COLO829 (cell line): Measurements from ENCODE around the gene KRTAP10-9.
"Not testable (repeated sequence)": the region's sequence is repeated elsewhere in the genome, so short reads cannot be mapped to it uniquely, and the experiment has no call there.

Experiments used
- DNase-seq: peaks from one replicate; pipeline ENCODE4 v3.0.0; 2012; ENCODE audit warnings: low spot score

Gene KRTAP10-9

DNA sequence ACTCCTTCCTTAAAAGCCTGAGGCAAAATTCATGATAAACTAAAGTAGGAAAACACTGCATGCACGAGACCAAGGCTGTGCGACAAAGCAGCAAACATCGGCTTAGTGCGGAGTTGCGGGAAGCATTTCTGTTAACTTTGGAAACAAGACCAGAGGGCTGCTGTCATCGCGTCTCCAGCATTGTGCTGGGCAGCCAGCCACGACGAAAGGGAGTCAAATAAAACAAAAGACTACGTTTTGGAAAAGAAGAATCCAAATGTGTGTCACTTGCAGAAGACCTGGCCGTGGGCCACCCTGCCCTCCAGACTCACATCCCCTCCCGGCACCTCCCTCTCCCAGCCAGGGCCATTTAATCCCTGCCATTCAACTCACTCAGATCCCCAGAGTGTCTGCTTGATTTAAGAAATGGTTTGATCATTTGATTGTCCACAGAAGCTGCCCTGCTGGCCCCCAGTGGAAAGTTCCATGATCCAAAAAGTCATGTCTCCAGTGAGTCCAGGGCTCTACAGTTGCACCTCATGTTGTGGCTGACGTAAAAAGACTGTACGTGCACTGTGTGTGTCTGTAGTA is 16.9 kb downstream of the KRTAP10-9 start:
- DNase-seq, result no peak

DNA sequence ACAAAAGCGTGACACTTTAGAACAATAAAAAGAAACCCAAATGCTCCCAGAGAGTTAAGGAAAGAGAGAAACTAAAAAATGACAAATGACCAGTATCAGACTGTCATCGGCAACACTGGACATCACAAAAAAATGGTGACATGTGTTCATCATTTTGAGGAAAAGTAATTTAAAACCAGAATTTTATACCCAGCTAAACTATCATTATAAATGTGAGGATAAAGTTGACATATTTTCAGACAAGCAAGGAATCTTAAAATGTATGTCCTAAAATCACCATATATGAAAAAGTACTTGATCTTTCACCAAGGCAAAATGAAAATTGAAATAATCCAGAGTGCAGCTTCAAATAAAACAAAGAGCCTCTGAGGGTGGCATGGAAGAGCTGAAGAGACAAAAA is 18.0 kb downstream of the KRTAP10-9 start:
- no peak for DNase-seq

DNA sequence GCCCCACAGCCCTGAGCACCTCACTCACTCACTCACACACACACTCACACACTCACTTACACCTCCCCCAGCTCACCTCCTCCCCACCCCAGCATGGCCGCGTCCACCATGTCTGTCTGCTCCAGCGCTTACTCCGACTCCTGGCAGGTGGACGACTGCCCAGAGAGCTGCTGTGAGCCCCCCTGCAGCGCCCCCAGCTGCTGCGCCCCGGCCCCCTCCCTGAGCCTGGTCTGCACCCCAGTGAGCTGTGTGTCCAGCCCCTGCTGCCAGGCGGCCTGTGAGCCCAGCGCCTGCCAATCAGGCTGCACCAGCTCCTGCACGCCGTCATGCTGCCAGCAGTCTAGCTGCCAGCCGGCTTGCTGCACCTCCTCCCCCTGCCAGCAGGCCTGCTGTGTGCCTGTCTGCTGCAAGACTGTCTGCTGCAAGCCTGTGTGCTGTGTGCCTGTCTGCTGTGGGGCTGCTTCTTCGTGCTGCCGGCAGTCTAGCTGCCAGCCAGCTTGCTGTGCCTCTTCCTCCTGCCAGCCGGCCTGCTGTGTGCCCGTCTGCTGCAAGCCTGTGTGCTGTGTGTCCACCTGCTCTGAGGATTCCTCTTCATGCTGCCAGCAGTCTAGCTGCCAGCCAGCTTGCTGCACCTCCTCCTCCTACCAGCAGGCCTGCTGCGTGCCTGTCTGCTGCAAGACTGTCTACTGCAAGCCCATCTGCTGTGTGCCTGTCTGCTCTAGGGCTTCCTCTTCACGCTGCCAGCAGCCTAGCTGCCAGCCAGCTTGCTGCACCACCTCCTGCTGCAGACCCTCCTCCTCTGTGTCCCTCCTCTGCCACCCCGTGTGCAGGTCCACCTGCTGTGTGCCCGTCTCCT is 19.7 kb downstream of the KRTAP10-9 start, which contains the start of gene KRTAP10-11:
TSS of gene KRTAP10-11 (plus strand) at position 49 of the 856 bp plus-strand sequence. CDS start at position 94, 45 bp downstream.
- DNase-seq, result not testable (repeated sequence)

DNA sequence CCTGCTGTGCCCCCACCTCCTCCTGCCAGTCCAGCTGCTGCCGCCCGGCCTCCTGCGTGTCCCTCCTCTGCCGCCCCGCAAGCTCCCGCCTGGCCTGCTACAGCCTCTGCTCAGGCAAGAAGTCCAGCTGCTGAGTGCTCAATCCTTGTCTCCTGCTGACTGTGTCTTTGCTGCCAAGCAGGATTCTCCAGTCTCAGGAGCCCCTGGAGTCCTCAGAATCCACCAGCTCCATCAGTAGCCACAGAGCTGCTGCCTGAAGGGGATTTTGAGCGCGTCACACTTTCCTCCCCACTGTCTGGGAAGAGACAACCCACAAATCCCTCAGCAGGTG is 20.3 kb downstream of the KRTAP10-9 start:
- DNase-seq, result no peak

DNA sequence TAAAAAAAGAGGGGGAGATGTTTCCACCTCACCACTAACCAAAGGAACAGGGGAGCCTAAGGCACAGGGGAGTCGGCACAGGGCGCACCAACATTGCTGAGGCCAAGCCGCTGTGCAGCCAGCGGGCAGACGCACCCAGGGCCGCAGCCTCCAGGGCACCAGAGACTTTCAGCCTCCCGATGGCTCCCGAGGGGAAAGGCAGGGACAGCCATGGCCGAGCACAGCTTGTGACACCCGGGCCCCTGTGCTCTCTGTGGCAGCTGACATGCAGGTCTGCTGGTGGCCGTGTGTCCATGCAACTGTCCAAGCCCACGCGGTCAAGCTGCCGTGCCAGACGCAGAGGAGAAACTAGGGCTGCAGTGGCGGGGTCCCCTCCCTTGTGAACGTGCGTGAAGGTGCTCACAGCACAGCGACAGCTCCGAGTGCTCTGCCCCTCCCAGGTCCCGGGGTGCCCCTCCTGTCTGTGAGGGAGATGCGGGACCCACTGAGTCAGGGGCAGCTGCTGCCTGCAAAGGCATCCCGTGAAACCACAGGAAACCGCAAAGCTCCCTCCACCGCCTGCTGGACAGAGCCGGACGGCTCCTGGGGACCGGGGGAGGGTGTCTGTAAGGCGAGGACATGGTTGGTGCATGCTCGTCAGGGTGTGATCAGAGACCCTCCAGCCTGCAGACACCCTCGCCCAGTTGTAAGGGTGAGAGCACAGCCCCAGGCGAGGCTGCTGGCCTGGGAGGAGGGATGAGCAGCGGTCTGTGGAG is 21.8 kb downstream of the KRTAP10-9 start:
- no peak for DNase-seq

DNA sequence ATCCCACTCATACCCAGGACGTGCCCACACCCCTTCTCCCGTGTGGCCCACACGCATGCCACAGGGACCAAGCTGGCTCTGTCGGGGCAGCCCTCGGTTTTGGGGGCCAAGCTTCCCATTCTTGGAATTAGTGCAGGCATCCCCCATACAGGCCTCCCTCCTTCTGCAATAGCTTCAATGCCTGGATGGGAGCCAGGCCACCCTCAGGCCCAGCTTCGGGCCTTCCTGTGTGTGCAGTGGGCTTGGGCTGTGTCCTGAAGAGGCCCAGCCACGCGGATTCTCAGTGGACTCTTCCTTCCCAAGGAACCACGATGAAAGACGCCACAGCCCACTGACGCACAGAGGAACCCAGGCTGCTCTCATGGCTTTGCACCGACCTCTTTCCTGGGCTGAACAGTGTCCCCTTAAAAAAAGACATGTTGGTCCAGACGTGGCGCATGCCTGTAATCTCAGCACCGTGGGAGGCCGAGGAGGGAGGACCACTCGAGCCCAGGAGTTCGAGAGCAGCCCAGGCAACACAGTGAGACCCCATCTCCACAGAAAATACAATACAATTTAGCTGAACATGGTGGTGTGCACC is 22.7 kb downstream of the KRTAP10-9 start:
- no peak for DNase-seq

DNA sequence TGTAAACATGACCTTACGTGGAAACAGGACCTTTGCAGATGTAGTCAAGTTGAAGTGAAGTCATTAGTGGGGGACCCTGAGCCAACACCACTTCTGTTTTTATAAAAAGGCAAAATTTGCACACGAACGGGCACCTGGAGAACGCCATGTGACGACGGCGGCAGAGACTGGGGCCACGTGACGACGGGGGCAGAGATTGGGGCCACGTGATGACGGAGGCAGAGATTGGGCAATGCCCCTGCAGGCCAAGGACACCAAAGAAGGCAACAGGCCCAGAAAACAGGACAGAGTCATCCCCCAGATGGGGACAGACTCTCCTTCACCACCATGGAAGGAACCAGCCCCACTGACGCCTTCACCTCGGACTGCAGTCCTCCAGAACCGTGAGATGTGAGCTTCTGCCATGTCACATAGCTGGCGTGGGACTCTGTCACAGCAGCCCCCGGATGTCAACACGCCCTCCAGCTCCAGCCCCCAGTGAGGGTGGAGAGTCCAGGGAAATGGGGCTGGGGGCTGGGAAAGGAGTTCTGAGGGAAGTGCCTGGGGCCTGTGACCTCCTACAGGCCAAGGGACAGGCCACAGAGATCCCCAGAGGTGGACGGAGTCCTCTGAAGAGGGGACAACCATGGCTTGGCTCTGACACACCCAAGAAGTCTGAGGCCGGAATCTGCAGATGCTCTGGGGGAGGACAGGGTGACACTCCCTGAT is 23.5 kb downstream of the KRTAP10-9 start:
- DNase-seq, result no peak

DNA sequence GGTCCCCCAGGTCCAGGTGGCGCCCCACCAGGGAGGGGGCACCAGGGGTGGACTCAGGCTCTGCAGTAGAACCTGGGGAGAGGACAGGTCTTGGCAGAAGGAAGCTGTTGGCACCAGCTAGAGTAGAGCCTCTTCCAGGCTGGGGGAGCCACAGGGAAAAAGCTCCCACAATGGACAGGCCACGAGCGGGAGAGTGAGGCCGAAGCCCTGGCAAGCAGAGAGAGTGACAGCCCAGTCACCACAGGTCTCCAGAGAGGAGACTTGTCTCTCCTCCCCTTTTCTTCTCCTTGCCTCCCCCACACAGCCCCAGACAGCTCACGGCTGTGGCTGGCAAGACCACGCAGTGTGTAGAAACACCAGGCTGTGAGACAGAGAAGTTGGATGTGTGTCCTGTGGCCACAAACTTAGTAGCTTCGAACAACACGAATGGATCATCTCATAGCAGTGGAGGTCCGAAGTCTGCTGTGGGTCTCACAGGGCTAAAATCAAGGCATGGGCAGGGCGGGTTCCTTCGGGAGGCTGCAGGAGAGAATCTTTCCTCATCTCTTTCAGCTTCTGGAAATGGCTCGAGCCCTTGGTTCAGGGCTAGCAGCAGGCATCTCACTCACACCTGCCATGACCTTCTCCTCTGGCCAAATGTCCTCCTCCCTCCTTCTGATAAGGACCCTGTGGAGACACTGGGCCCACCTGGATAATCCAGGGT is 24.2 kb downstream of the KRTAP10-9 start:
- no peak for DNase-seq

DNA sequence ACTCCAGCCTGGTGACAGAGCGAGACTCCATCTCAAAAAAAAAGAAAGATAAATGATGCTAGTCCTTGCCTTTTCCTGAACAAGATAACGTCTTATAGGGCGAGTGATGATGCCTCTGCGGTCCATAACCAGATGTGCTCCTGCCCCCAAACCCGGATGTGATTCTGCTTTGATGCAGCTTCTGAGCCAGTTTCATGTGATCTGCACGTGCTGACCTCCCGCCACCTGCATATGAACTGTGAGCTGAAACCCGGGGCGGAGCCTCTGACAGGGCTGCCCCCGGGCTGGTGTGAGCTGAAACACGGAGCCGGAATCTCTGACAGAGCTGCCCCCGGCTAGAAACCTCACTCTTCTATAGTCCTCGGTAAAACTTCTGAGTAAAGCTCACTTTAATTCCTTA is 26.2 kb downstream of the KRTAP10-9 start:
- no peak for DNase-seq

DNA sequence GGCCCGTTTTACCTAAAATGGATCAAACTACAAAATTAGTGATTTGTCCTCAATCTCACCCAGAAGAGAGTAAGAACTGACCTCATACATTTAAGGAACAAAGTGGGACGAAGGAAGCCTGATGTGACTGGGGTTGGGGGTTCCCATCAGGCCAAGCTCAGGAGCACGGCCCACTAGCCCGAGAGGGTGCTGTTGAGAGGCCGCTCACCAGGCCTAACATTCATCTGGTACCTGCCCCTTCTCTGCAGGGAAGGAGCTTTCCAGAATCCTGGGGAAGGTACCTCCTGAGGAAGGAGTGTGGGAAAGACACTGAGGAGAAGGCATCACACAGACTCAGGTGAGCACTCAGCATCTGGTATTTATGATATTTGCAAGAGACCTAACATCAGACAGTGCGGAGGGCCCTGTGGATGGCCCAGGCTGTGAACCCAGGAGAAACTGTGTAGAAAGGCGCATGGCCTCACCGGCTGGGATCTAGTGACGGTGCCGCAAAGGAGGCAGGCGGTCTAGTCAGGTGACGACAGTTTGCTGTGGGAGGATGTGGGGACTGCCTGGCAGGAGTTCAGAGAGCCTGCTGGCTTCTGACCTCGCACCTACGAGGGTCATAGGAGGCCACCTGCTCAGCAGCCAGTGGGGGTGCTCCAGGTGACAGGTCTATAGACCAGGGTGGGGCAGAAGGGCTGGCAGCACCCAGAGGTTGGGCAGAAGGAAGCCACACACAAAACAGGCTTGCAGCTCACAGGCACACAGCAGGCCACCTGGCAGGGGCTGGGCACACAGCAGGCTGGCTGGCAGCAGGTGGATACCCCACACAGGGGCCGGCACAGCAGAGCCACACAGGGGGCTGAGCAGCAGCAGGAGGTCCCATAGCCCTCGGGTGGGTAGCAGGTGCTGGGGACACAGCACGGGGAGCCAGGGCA is 27.0 kb downstream of the KRTAP10-9 start:
- no peak for DNase-seq

DNA sequence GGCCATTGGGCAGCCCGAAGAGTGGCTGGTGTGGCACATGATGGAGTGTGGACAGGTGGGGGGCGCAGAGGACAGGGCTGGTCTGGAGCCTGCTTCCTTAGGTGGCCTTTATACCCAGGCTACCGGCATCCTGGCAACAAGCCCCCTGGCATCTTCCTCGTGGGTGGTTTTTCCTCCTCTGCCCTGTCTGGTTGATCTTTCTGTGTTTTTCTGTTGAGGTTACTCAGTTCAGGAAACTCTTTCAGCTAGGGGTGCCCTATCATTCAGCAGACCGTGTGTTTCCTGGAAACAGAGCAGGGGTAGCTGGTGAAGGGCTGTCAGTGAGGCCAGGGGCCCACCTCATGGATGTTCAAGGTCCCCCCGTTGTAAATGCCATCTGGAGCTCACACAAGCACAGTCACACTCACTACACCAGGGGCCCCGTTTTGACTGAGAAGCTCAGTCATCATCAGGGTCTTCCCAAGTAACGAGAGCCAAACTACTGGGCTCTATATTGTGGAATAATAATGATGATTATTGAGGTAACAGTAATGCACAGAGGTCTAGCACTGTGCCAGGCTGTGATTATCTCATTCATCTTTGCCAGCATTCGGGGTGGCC is 27.8 kb downstream of the KRTAP10-9 start, which contains the start of gene KRTAP12-4:
TSS of gene KRTAP12-4 (minus strand) at position 84 of the 600 bp plus-strand sequence. CDS start at position 39, 45 bp downstream.
- no peak for DNase-seq

DNA sequence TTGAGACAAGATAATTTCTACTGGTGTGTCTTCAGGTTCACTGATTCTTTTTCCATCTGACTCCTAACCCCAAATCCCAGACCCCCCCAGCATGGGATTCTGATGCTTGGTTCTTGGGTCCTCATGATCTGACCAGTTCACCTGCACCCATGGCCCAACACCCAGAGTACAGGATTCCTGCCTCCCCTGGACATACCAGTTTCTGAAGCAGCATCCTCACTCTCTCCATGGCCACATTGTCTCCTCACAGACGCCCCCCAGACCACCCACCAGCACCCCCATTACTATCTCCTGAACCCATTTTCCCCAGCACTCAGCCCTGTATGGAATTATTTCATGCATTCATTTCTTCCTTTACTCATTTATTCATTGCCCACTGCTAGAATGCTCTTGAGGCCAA is 30.0 kb downstream of the KRTAP10-9 start:
- no peak for DNase-seq

DNA sequence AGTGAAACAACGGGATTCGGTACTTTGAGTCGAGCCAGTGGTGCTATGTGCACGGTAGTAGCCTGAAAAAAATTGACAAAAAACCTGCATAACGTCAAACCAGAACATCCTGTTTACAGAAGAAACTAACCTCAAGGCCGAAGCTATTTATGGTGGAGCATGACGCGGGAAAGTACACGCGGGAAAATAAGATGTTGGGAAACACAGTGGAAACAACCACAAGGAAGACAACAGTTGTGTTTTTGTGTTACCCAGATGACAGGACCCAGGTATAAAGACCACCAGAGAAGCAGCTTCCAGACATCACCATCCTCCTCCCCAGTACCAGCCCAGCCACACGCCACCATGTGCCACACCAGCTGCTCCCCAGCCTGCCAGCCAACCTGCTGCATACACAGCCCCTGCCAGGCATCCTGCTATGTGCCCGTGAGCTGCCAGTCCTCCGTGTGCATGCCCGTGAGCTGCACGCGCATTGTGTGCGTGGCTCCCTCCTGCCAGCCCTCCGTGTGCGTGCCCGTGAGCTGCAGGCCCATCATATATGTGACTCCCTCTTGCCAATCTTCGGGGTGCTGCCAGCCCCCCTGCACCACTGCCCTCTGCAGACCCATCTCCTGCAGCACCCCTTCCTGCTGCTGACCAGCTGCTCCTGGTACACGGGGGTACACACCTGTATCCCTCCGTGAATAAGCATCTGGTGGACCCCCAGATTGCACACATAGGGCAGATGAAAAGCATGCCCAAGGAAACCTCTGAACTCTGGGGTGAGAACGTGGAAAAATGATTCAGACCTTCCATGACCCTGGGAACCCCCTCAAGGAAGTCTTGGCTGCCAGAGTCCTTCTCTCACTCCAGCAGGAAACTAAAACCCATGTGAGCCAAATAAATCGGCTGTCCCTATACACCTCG is 31.0 kb downstream of the KRTAP10-9 start, which contains the start of gene KRTAP12-3:
TSS of gene KRTAP12-3 (plus strand) at position 298 of the 906 bp plus-strand sequence. CDS start at position 346, 48 bp downstream.
- DNase-seq, result no peak

DNA sequence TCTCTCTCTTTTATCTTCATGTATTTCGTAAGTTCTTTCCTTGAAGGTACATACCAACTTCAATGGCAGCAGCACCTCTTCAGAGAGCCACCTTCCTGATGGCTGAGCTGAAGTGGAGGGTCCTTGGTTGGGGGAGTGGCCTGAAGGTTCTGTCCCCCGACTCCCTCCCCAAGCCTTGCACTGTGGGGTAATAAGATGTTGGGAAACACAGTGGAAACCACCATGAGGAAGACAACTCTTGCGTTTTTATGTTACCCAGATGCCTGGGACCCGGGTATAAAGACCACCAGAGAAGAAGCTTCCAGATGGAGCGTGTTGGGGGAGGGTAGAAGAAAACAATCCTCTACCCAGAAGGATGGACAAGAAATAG is 31.6 kb downstream of the KRTAP10-9 start:
- no peak for DNase-seq

DNA sequence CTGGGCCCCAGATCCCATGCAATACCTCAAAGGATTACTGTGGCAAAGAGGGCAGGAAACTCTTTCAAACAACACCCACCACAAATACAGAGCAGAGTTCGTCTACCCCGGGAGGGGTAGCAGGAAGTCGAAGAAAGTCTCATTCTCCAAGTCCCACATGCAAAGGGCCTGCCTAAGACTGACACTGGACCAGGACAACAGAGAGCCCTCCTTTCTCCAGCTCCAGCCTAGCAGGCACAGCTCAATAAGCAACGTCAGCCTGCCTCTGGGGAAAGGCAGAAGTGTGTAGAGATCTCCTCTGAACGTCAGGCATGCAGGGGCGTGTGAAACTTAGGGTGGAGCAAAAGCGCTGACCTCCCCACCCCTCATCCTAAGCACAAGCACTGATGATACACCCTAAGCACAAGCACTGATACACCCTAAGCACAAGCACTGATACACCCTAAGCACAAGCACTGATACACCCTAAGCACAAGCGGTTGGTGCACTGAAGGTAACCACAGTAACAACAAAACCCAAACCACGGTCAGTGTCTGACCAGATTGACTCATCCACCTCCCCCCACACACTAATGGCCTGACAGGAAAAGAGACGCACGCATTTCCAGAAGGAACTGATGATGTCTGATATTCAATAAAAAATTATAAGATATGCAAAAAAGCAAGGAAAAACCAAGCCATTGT is 32.2 kb downstream of the KRTAP10-9 start:
- no peak for DNase-seq

DNA sequence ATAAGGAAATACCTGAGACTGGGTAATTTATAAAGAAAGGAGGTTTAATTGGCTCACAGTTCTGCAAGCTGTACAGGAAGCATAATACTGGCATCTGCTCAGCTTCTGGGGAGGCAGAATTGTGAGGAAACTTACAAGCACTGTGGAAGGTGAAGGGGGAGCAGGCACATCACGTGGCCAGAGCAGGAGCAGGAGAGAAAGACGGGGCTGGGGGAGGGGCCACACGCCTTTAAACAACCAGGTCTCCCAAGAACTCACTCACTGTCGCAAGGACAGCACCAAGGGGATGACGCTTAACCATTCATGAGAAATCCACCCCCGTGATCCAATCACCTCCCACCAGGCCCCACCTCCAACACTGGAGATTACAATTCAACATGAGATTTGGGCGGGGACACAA is 34.7 kb downstream of the KRTAP10-9 start:
- DNase-seq, result not testable (repeated sequence)

DNA sequence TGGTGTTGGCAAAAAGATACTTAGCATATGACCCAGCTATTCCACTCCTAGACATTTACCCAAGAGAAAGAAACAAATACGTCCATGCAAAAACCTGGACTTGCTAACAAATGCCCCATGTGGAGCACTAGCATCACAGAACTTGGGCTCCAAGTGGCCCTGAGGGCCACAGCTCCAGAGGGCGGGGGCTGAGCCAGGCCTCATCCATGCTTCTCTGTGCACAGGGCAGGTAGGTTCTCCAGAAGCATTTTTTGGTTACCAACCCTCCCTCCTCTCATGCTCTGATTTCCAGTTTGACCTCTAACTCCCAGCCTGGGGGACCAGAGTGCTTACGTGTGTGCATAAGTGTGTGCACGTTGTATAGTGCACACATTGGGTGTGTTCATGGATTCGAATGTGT is 37.8 kb downstream of the KRTAP10-9 start:
- DNase-seq, result no peak
